NB4 (cell line): Measurements from ENCODE around the gene GGCX.

Source experiments
- DNase-seq: peaks from one replicate; pipeline ENCODE4 v3.0.0; 2010; ENCODE audit warnings: low read depth
- H3K4me3 ChIP-seq: one replicate; pipeline ENCODE4 v1.5.1; 2011; ENCODE audit warnings: mild to moderate bottlenecking, low read depth, low read length, moderate library complexity
- CTCF ChIP-seq: IDR thresholded peaks from one replicate; pipeline ENCODE4 v1.5.1; 2012; ENCODE audit warnings: low read depth, low read length
- MAX ChIP-seq: IDR thresholded peaks from 2 replicates; pipeline ENCODE4 v1.6.1; 2011; ENCODE audit warnings: low read depth, low read length
- MYC ChIP-seq: IDR thresholded peaks from 2 replicates; pipeline ENCODE4 v1.6.1; 2011; ENCODE audit warnings: low read depth, low read length
- POLR2A ChIP-seq: IDR thresholded peaks from 2 replicates; pipeline ENCODE4 v1.6.1; 2011; ENCODE audit warnings: mild to moderate bottlenecking; ENCODE audit not compliant: insufficient read length; ENCODE audit errors: extremely low read depth

The GGCX gene

DNA sequence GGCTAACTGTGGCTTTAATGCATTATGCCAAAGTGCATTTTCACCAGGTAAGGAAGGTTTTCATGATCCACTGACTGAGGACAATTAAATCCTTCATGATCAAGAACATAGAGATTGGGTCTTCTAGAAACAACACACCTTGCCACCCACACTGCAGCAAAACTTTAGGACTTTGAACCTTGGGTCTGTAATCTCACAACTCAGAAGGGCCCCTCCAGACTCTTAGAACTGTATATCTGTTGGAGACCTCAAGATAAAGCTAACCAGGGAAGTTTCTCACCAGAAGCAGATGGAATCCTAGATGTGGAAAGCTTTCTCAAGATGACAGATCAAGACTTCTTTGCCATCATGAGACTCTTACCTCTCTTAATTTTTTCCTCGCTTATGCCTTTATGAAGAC lies 64.9 kb downstream of the GGCX start:
- no peak overlapping the region for H3K4me3 ChIP-seq
- no peak for DNase-seq
- TF ChIP-seq MYC: no peak
- no peak for TF ChIP-seq MAX
- TF ChIP-seq POLR2A: no peak
- TF ChIP-seq CTCF: no peak
